ENCODE data around the gene APLF.

APLF gene

GRCh38 chr2:68560545-68560944 is 93.2 kb downstream of the APLF start:
- no peak overlapping the region for H3K4me3 ChIP-seq (ENCODE audit: low read depth, low read length)
- DNase-seq (ENCODE audit: low read depth) = no peak
- no peak for TF ChIP-seq CTCF (IDR thresholded peaks at IDR 0.05; ENCODE audit: low read depth, low read length, missing control alignments)

GRCh38 chr2:68561372-68561771 is 94.0 kb downstream of the APLF start:
- DNase-seq (ENCODE audit: low read depth) = no peak
- H3K4me3 ChIP-seq (ENCODE audit: low read depth, low read length) = no peak overlapping the region
- TF ChIP-seq CTCF (IDR thresholded peaks at IDR 0.05; ENCODE audit: low read depth, low read length, missing control alignments) = no peak

GRCh38 chr2:68562934-68563333 is 95.5 kb downstream of the APLF start:
- no peak for DNase-seq (ENCODE audit: low read depth)
- no peak for TF ChIP-seq CTCF (IDR thresholded peaks at IDR 0.05; ENCODE audit: low read depth, low read length, missing control alignments)
- no peak overlapping the region for H3K4me3 ChIP-seq (ENCODE audit: low read depth, low read length)

- TF ChIP-seq CTCF (IDR thresholded peaks at IDR 0.05; ENCODE audit: low read depth, low read length, missing control alignments) = no peak
- no peak overlapping the region for H3K4me3 ChIP-seq (ENCODE audit: low read depth, low read length)
- DNase-seq (ENCODE audit: low read depth) = no peak
These were observed 97.0 kb downstream of the APLF start for GRCh38 chr2:68564426-68564825.

GRCh38 chr2:68565273-68565672 is 97.9 kb downstream of the APLF start:
- DNase-seq (ENCODE audit: low read depth) = no peak
- no peak for TF ChIP-seq CTCF (IDR thresholded peaks at IDR 0.05; ENCODE audit: low read depth, low read length, missing control alignments)
- H3K4me3 ChIP-seq (ENCODE audit: low read depth, low read length) = no peak overlapping the region

- DNase-seq (ENCODE audit: low read depth) = no peak
- no peak for TF ChIP-seq CTCF (IDR thresholded peaks at IDR 0.05; ENCODE audit: low read depth, low read length, missing control alignments)
- H3K4me3 ChIP-seq (ENCODE audit: low read depth, low read length) = no peak overlapping the region
These were observed 98.5 kb downstream of the APLF start for GRCh38 chr2:68565858-68566257.

GRCh38 chr2:68566362-68566761 is 99.0 kb downstream of the APLF start:
- TF ChIP-seq CTCF (IDR thresholded peaks at IDR 0.05; ENCODE audit: low read depth, low read length, missing control alignments) = no peak
- H3K4me3 ChIP-seq (ENCODE audit: low read depth, low read length) = no peak overlapping the region
- no peak for DNase-seq (ENCODE audit: low read depth)
